ENCODE measurements around the gene RAET1G.

DNA sequence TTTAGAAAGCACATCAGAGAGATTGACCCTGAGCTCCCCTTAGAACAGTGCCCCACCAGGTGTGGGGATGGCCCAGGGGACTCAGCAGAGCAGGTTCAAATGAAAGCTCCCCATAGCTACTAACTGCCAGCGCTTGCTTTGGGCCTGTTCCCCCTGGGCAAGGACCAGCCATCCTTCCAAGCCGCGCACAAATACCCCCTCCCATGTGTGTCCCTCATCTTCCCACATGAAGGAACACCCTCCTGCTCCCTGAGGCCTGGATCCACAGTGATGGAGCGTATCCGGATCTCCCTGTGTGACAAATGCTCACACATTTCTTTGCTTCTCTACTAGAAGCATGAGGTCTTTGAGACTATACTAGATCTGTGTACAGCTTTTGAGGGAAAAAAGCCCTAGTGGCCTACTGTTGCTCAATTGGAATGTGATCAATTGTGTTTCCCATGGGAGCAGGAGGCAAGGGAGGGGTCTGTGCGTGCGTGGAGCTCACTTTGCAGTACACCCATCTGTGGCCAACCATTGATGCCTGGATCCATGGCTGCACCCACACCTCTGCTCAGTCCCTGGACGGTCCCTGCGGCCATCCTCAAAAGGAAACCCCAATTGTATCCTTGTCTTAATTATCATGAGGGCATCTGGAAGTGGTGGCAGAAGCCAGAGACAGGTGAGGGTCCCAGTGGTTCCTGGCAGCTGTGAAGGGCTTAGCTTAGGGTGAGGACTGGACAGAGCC is 1.4 kb upstream of the RAET1G start:
- TF ChIP-seq CTCF (IDR thresholded peaks at IDR 0.05) (no peak), POLR2A (IDR thresholded peaks at IDR 0.05) (no peak)
